ENCODE measurements around the gene CUX1.
"Not testable (repeated sequence)": the region's sequence is repeated elsewhere in the genome, so short reads cannot be mapped to it uniquely, and the experiment has no call there.

The CUX1 gene

GRCh38 chr7:102103027-102103372 is 285.6 kb downstream of the CUX1 start:
- DNase-seq (ENCODE audit: low spot score) = no peak

GRCh38 chr7:102104245-102104644 is 286.8 kb downstream of the CUX1 start:
- DNase-seq (ENCODE audit: low spot score) = no peak

GRCh38 chr7:102106625-102107024 is 289.2 kb downstream of the CUX1 start:
- DNase-seq (ENCODE audit: low spot score) = no peak

- DNase-seq (ENCODE audit: low spot score) = no peak
Observed at GRCh38 chr7:102107474-102108104, 290.2 kb downstream of the CUX1 start.

- DNase-seq (ENCODE audit: low spot score) = no peak
Observed at GRCh38 chr7:102111061-102112041, 293.9 kb downstream of the CUX1 start.

GRCh38 chr7:102115181-102115580 is 297.8 kb downstream of the CUX1 start:
- no peak for DNase-seq (ENCODE audit: low spot score)

GRCh38 chr7:102115931-102116330 is 298.5 kb downstream of the CUX1 start:
- DNase-seq (ENCODE audit: low spot score) = no peak

GRCh38 chr7:102117743-102118142 is 300.3 kb downstream of the CUX1 start:
- no peak for DNase-seq (ENCODE audit: low spot score)

- DNase-seq (ENCODE audit: low spot score) = no peak
Observed at GRCh38 chr7:102119213-102119651, 301.8 kb downstream of the CUX1 start.

GRCh38 chr7:102119925-102120324 is 302.5 kb downstream of the CUX1 start:
- no peak for DNase-seq (ENCODE audit: low spot score)

- no peak for DNase-seq (ENCODE audit: low spot score)
Observed at GRCh38 chr7:102120666-102121195, 303.3 kb downstream of the CUX1 start.

- no peak for DNase-seq (ENCODE audit: low spot score)
Observed at GRCh38 chr7:102122026-102122425, 304.6 kb downstream of the CUX1 start.

GRCh38 chr7:102125127-102125596 is 307.7 kb downstream of the CUX1 start:
- no peak for DNase-seq (ENCODE audit: low spot score)

GRCh38 chr7:102128303-102128702 is 310.9 kb downstream of the CUX1 start:
- DNase-seq (ENCODE audit: low spot score) = no peak

GRCh38 chr7:102129636-102130370 is 312.4 kb downstream of the CUX1 start:
- no peak for DNase-seq (ENCODE audit: low spot score)

GRCh38 chr7:102132209-102132752 is 314.9 kb downstream of the CUX1 start:
- no peak for DNase-seq (ENCODE audit: low spot score)

GRCh38 chr7:102138676-102139075 is 321.2 kb downstream of the CUX1 start:
- DNase-seq (ENCODE audit: low spot score) = no peak

GRCh38 chr7:102140952-102141370 is 323.5 kb downstream of the CUX1 start:
- DNase-seq (ENCODE audit: low spot score) = no peak

GRCh38 chr7:102142433-102142832 is 325.0 kb downstream of the CUX1 start:
- not testable (repeated sequence) for DNase-seq (ENCODE audit: low spot score)

GRCh38 chr7:102146122-102146521 is 328.7 kb downstream of the CUX1 start:
- no peak for DNase-seq (ENCODE audit: low spot score)

GRCh38 chr7:102147008-102147407 is 329.6 kb downstream of the CUX1 start:
- no peak for DNase-seq (ENCODE audit: low spot score)

- DNase-seq (ENCODE audit: low spot score) = no peak
Observed at GRCh38 chr7:102148799-102149198, 331.4 kb downstream of the CUX1 start.
